ENCODE measurements around the gene YIF1A. TPM values are rescaled to one million over a fixed set of nuclear protein-coding genes. Genes with fewer than 3 reads are reported as not detected.

Gene YIF1A, protein sequence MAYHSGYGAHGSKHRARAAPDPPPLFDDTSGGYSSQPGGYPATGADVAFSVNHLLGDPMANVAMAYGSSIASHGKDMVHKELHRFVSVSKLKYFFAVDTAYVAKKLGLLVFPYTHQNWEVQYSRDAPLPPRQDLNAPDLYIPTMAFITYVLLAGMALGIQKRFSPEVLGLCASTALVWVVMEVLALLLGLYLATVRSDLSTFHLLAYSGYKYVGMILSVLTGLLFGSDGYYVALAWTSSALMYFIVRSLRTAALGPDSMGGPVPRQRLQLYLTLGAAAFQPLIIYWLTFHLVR
- 64.3 and 71.6 TPM in 2 replicates for total RNA-seq (2021)
- long read RNA-seq, transcript YIF1A-203 (8 exons, 1,124 nt): major isoform, 236 of 292 reads
- long read RNA-seq, transcript YIF1A-201 (7 exons, 943 nt): minor isoform, 23 of 292 reads
- long read RNA-seq, partial matches to known transcripts: 9 of 292 reads
- long read RNA-seq, other reads (novel, unspliced or antisense): 23 of 292 reads

DNA sequence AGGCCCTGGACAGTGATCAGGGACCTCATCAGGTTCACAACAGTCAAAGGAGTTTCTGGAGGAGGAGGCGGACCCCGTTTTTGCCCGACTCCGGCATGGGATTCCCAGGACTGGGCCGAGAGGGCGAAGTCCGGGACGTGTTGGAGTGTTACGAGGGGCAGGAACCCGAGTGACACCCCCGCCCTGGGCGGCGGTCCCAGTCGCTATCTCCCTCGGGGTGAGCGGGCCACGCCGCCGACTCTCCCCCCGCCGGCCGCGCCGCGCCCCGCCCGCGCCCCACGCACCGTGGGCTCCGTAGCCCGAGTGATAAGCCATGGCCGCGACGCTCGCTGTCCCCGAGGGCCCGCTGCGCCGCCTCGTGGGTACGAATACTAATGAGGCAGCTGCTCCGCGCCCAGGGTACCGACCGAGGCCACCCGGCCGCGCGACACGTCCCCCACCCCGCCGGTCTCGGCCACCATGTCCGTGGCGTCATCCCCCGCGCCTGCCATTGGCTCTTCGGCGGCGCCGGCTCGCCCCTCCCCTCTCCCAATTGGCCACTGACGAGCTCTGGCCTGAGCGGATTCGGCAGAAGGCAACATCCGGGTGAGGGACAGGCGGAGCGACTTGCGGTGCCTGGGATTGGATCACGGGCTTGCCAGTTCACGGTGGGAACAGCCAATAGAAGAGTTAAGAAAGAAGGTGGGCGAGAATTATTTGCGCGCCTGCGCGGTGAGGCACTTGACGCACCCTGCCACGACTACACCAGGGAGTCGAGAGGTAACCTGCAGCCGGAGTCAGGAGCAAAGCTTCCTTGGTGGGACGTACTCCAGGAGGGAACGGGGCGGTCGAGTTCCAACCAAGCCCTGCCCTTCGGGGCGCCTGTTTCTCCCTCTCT is at the start of gene YIF1A:
TSS of gene YIF1A (minus strand) at position 473 of the 877 bp plus-strand sequence. CDS start at position 315, 158 bp downstream.
- H3K27ac Mint-ChIP-seq: peak within 1 kb of the TSS; percentile 93 to 96 (median 95)
- peak; percentile 100 for DNase-seq
- H3K4me2 ChIP-seq (ENCODE audit: insufficient read depth, insufficient read length, low read length): peak within 1 kb of the TSS; percentile 93
- H2BK15ac ChIP-seq (ENCODE audit: low read depth, low read length): no peak within 1 kb of the TSS
- peaks cover 1% of the 10 kb centered on the region; the same call in 1 of the 2 replicates for H3K79me2 ChIP-seq (ENCODE audit: insufficient read depth, low read length)
- peaks cover 13% of the 10 kb centered on the region for H3K23me2 ChIP-seq (ENCODE audit: insufficient read length, low read depth, low read length, poor library complexity, severe bottlenecking)
- peaks cover 6% of the 10 kb centered on the region for H3K4me1 ChIP-seq (ENCODE audit: insufficient read depth, low read length)
- no peak within 1 kb of the TSS for H2BK12ac ChIP-seq (ENCODE audit: insufficient read length, low read depth, low read length)
- peak within 1 kb of the TSS; percentile 86 to 91 for H3K4me3 Mint-ChIP-seq
- no peaks in the 10 kb centered on the region for H3K9me3 ChIP-seq (ENCODE audit: control insufficient read depth, low read depth, low read length)
- no peak within 1 kb of the TSS for H4K5ac ChIP-seq (ENCODE audit: insufficient read length, low read depth, low read length)
- H3K4ac ChIP-seq (ENCODE audit: low read depth, low read length): no peak within 1 kb of the TSS
- H3K56ac ChIP-seq (ENCODE audit: insufficient read length, low read depth, low read length): no peak within 1 kb of the TSS
- H4K20me1 ChIP-seq (ENCODE audit: control insufficient read depth, insufficient read depth, insufficient read length): no peaks in the 10 kb centered on the region
- no peaks in the 10 kb centered on the region; a peak in 1 of 5 replicates for H3K9me3 Mint-ChIP-seq
- H4K91ac ChIP-seq (ENCODE audit: insufficient read length, low read depth, low read length): no peak within 1 kb of the TSS
- H2AK5ac ChIP-seq (ENCODE audit: insufficient read length, low read length): no peak within 1 kb of the TSS
- H2BK120ac ChIP-seq (ENCODE audit: low read depth, low read length, poor library complexity, severe bottlenecking): no peak within 1 kb of the TSS
- H3K18ac ChIP-seq (ENCODE audit: insufficient read length, low read depth, low read length): no peak within 1 kb of the TSS
- peak within 1 kb of the TSS; percentile 72 for H3K9ac ChIP-seq (ENCODE audit: extremely low read depth, insufficient read length, low read length)
- no peak within 1 kb of the TSS for H2BK20ac ChIP-seq (ENCODE audit: low read depth, low read length, poor library complexity, severe bottlenecking)
- peaks cover 8% of the 10 kb centered on the region; the same call in 1 of the 2 replicates for H3K27me3 ChIP-seq (ENCODE audit: insufficient read depth, low read length)
- peaks cover 2 to 9% (median 6%) of the 10 kb centered on the region in 3 experiments; a peak in 6 of 7 replicates for H3K36me3 Mint-ChIP-seq (ENCODE audit: insufficient read depth in 1 of 3, low read depth in 3 of 3)
- no peak within 1 kb of the TSS for H3K27ac ChIP-seq (ENCODE audit: insufficient read length, low read depth, low read length)
- H4K8ac ChIP-seq (replicated peaks; ENCODE audit: insufficient read length, low read depth, low read length): no peak within 1 kb of the TSS
- H3K14ac ChIP-seq (ENCODE audit: insufficient read depth, low read length): peak within 1 kb of the TSS; percentile 83
- no peak within 1 kb of the TSS for H2BK5ac ChIP-seq (ENCODE audit: insufficient read length, low read length)
- H3K4me1 Mint-ChIP-seq: peaks cover 18 to 23% of the 10 kb centered on the region in 2 experiments
- H3K27me3 Mint-ChIP-seq (ENCODE audit: low read depth): peaks cover 37% of the 10 kb centered on the region
- WGBS (ENCODE audit: extremely low coverage, insufficient read length, low lambda C conversion rate): no CpG with 5 or more reads among the region's 87 CpGs
- H3K23ac ChIP-seq (ENCODE audit: insufficient read length, low read depth, low read length): no peak within 1 kb of the TSS
- TF ChIP-seq, protein P1, sequence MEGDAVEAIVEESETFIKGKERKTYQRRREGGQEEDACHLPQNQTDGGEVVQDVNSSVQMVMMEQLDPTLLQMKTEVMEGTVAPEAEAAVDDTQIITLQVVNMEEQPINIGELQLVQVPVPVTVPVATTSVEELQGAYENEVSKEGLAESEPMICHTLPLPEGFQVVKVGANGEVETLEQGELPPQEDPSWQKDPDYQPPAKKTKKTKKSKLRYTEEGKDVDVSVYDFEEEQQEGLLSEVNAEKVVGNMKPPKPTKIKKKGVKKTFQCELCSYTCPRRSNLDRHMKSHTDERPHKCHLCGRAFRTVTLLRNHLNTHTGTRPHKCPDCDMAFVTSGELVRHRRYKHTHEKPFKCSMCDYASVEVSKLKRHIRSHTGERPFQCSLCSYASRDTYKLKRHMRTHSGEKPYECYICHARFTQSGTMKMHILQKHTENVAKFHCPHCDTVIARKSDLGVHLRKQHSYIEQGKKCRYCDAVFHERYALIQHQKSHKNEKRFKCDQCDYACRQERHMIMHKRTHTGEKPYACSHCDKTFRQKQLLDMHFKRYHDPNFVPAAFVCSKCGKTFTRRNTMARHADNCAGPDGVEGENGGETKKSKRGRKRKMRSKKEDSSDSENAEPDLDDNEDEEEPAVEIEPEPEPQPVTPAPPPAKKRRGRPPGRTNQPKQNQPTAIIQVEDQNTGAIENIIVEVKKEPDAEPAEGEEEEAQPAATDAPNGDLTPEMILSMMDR (conservative IDR thresholded peaks at IDR 0.05): no peak
- no peak within 1 kb of the TSS for H2AFZ ChIP-seq (ENCODE audit: low read length)
- H3T11ph ChIP-seq (ENCODE audit: low read length): no peak within 1 kb of the TSS
- H3K79me1 ChIP-seq (ENCODE audit: insufficient read depth, low read depth, low read length, poor library complexity, severe bottlenecking): no peaks in the 10 kb centered on the region

Data from H9 (cell line).